Keratinocyte (primary cell): ENCODE results near the gene TUBB2A.

ENCODE experiments used
- EZH2 ChIP-seq: IDR thresholded peaks from one replicate; pipeline ENCODE4 v1.6.1; 2012; ENCODE audit warnings: inconsistent platforms, mild to moderate bottlenecking, low read length, moderate library complexity
- TF ChIP-seq, protein P1 (sequence below), 3 experiments: IDR thresholded peaks in 1 of 3; conservative IDR thresholded peaks in 1 of 3; optimal IDR thresholded peaks in 1 of 3; 2 replicates in 2 of 3; 3 replicates in 1 of 3; pipeline versions ENCODE3 to v1.5.1; 2011; ENCODE audit warnings: low read length in 3 of 3, mild to moderate bottlenecking in 3 of 3, moderate library complexity in 2 of 3, control low read depth in 1 of 3, inconsistent platforms in 1 of 3; ENCODE audit not compliant: insufficient read depth in 2 of 3; ENCODE audit errors: extremely low read depth in 1 of 3

DNA sequence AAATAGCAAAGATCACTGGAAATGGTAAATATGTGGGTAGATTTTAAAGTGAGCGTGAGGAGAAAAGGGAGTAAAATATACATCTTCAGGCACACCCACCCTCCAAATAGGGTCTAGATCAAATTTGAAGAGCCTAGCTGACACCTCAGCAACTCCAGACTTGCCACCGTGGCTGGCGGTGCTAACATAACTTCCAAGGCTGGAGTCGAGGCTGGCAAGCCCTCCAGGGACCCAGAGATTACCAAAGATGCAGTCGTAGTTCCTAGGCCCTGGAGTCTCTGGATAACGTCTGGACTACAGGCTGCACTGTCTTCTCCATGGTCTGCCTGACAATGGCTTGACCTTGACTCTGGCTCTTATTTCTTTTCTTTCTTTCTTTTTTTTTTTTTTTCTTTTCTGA, 47.6 kb upstream of the TUBB2A start:
- TF ChIP-seq, protein P1, sequence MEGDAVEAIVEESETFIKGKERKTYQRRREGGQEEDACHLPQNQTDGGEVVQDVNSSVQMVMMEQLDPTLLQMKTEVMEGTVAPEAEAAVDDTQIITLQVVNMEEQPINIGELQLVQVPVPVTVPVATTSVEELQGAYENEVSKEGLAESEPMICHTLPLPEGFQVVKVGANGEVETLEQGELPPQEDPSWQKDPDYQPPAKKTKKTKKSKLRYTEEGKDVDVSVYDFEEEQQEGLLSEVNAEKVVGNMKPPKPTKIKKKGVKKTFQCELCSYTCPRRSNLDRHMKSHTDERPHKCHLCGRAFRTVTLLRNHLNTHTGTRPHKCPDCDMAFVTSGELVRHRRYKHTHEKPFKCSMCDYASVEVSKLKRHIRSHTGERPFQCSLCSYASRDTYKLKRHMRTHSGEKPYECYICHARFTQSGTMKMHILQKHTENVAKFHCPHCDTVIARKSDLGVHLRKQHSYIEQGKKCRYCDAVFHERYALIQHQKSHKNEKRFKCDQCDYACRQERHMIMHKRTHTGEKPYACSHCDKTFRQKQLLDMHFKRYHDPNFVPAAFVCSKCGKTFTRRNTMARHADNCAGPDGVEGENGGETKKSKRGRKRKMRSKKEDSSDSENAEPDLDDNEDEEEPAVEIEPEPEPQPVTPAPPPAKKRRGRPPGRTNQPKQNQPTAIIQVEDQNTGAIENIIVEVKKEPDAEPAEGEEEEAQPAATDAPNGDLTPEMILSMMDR (optimal IDR thresholded peaks at IDR 0.05 in 1 of 3, IDR thresholded peaks at IDR 0.05 in 1 of 3, conservative IDR thresholded peaks at IDR 0.05 in 1 of 3; ENCODE audit: extremely low read depth in 1 of 3, insufficient read depth in 2 of 3, low read length in 3 of 3), result no peak
- TF ChIP-seq EZH2, result no peak
